Measurements from ENCODE around the gene LTBP1.

The LTBP1 gene

GRCh38 chr2:33246432-33246831 lies 299.7 kb downstream of the LTBP1 start:
- no peaks in the 10 kb centered on the region for H3K36me3 ChIP-seq (ENCODE audit: low read depth)
- H3K27ac ChIP-seq (ENCODE audit: poor library complexity, severe bottlenecking), result no peak overlapping the region

GRCh38 chr2:33247365-33247764 lies 300.6 kb downstream of the LTBP1 start:
- DNase-seq (ENCODE audit: low spot score) (no peak), ATAC-seq (ENCODE audit: low read depth) (no peak)
- Histone ChIP-seq H3K4me1 (ENCODE audit: insufficient read depth, poor library complexity, severe bottlenecking) (peaks cover 8% of the 10 kb centered on the region), H3K4me3 (ENCODE audit: severe bottlenecking) (no peak overlapping the region), H3K27me3 (ENCODE audit: insufficient read depth, poor library complexity, severe bottlenecking) (no peaks in the 10 kb centered on the region), H3K27ac (ENCODE audit: poor library complexity, severe bottlenecking) (no peak overlapping the region), H3K9me3 (ENCODE audit: severe bottlenecking) (no peaks in the 10 kb centered on the region), H3K36me3 (ENCODE audit: low read depth) (no peaks in the 10 kb centered on the region)
- no peak for TF ChIP-seq CTCF (IDR thresholded peaks at IDR 0.05; ENCODE audit: poor library complexity, severe bottlenecking)

More at GRCh38 chr2:33246432-33246831, 299.7 kb downstream of the LTBP1 start:
- TF ChIP-seq CTCF (IDR thresholded peaks at IDR 0.05; ENCODE audit: poor library complexity, severe bottlenecking), result no peak
- Histone ChIP-seq H3K9me3 (ENCODE audit: severe bottlenecking) (no peaks in the 10 kb centered on the region), H3K27me3 (ENCODE audit: insufficient read depth, poor library complexity, severe bottlenecking) (no peaks in the 10 kb centered on the region), H3K4me3 (ENCODE audit: severe bottlenecking) (no peak overlapping the region), H3K4me1 (ENCODE audit: insufficient read depth, poor library complexity, severe bottlenecking) (peaks cover 8% of the 10 kb centered on the region)
- no peak for DNase-seq (ENCODE audit: low spot score)
- no peak for ATAC-seq (ENCODE audit: low read depth)

GRCh38 chr2:33250417-33251029 lies 303.8 kb downstream of the LTBP1 start:
- H3K27me3 ChIP-seq (ENCODE audit: insufficient read depth, poor library complexity, severe bottlenecking), result no peaks in the 10 kb centered on the region
- H3K27ac ChIP-seq (ENCODE audit: poor library complexity, severe bottlenecking), result no peak overlapping the region
- DNase-seq (ENCODE audit: low spot score) (no peak), ATAC-seq (ENCODE audit: low read depth) (no peak)
- H3K4me3 ChIP-seq (ENCODE audit: severe bottlenecking), result no peak overlapping the region
- no peaks in the 10 kb centered on the region for H3K4me1 ChIP-seq (ENCODE audit: insufficient read depth, poor library complexity, severe bottlenecking)
- H3K9me3 ChIP-seq (ENCODE audit: severe bottlenecking), result no peaks in the 10 kb centered on the region
- TF ChIP-seq CTCF (IDR thresholded peaks at IDR 0.05; ENCODE audit: poor library complexity, severe bottlenecking), result no peak
- H3K36me3 ChIP-seq (ENCODE audit: low read depth), result no peaks in the 10 kb centered on the region

GRCh38 chr2:33256162-33256755 lies 309.5 kb downstream of the LTBP1 start:
- Histone ChIP-seq H3K27me3 (ENCODE audit: insufficient read depth, poor library complexity, severe bottlenecking) (no peaks in the 10 kb centered on the region), H3K4me3 (ENCODE audit: severe bottlenecking) (no peak overlapping the region), H3K36me3 (ENCODE audit: low read depth) (no peaks in the 10 kb centered on the region), H3K27ac (ENCODE audit: poor library complexity, severe bottlenecking) (no peak overlapping the region), H3K4me1 (ENCODE audit: insufficient read depth, poor library complexity, severe bottlenecking) (no peaks in the 10 kb centered on the region), H3K9me3 (ENCODE audit: severe bottlenecking) (no peaks in the 10 kb centered on the region)
- no peak for TF ChIP-seq CTCF (IDR thresholded peaks at IDR 0.05; ENCODE audit: poor library complexity, severe bottlenecking)
- ATAC-seq (ENCODE audit: low read depth), result no peak
- DNase-seq (ENCODE audit: low spot score), result no peak

- no peak for TF ChIP-seq CTCF (IDR thresholded peaks at IDR 0.05; ENCODE audit: poor library complexity, severe bottlenecking)
- no peak for DNase-seq (ENCODE audit: low spot score)
- no peak for ATAC-seq (ENCODE audit: low read depth)
- H3K4me3 ChIP-seq (ENCODE audit: severe bottlenecking), result no peak overlapping the region
- H3K9me3 ChIP-seq (ENCODE audit: severe bottlenecking), result no peaks in the 10 kb centered on the region
- H3K36me3 ChIP-seq (ENCODE audit: low read depth), result no peaks in the 10 kb centered on the region
- H3K27me3 ChIP-seq (ENCODE audit: insufficient read depth, poor library complexity, severe bottlenecking), result no peaks in the 10 kb centered on the region
- H3K4me1 ChIP-seq (ENCODE audit: insufficient read depth, poor library complexity, severe bottlenecking), result no peaks in the 10 kb centered on the region
- no peak overlapping the region for H3K27ac ChIP-seq (ENCODE audit: poor library complexity, severe bottlenecking)
These were observed 311.6 kb downstream of the LTBP1 start for GRCh38 chr2:33258387-33258786.

All from RWPE2 (cell line).